WTC11 (cell line): Measurements from ENCODE around the gene RPS6KC1. TPM values are rescaled to one million over a fixed set of nuclear protein-coding genes. Genes with fewer than 3 reads are reported as not detected.

Experiments
- ATAC-seq: fragments of 200-7000 bp; cut with Tn5 transposase; 2 replicates; pipeline ENCODE4 v1.10.0; 2021; ENCODE audit warnings: mild to moderate bottlenecking, moderate library complexity
- CTCF ChIA-PET: fragments of 300-600 bp; sonication (Branson Sonifier 250); formaldehyde crosslinking; loops from one replicate; lab custom pipeline; 2021; ENCODE audit warnings: antibody characterized with exemption; lab: Charles Lee
- POLR2A ChIA-PET: fragments of 350-600 bp; sonication (Branson Sonifier 250); formaldehyde crosslinking; loops from one replicate; lab custom pipeline; 2021; ENCODE audit warnings: antibody characterized with exemption; lab: Charles Lee
- DNase-seq: peaks from one replicate; pipeline ENCODE4 v3.0.0; 2021; ENCODE audit warnings: low spot score
- H3K27ac Mint-ChIP-seq: 2 replicates; pipeline ENCODE4 v1.8.0; 2021; ENCODE audit warnings: mixed read lengths
- H3K27me3 Mint-ChIP-seq: 2 replicates; pipeline ENCODE4 v1.8.0; 2021; ENCODE audit warnings: low read depth, mild to moderate bottlenecking, moderate library complexity, mixed read lengths
- H3K36me3 Mint-ChIP-seq: 2 replicates; pipeline ENCODE4 v1.8.0; 2021; ENCODE audit warnings: mixed read lengths
- H3K4me1 Mint-ChIP-seq: 2 replicates; pipeline ENCODE4 v1.8.0; 2022; ENCODE audit warnings: mixed read lengths
- H3K4me3 Mint-ChIP-seq: 2 replicates; pipeline ENCODE4 v1.8.0; 2021; ENCODE audit warnings: mild to moderate bottlenecking, moderate library complexity, mixed read lengths
- H3K9me3 Mint-ChIP-seq: 2 replicates; pipeline ENCODE4 v1.8.0; 2021; ENCODE audit warnings: mixed read lengths
- CREB1 ChIP-seq: sonication (generic); formaldehyde crosslinking; IDR thresholded peaks from 2 replicates; pipeline ENCODE4 v1.8.0; 2023; ENCODE audit warnings: mild to moderate bottlenecking, missing genetic modification reagents
- ELF4 ChIP-seq: sonication (generic); formaldehyde crosslinking; IDR thresholded peaks from 2 replicates; pipeline ENCODE4 v1.8.1; 2022; ENCODE audit warnings: low read depth, mild to moderate bottlenecking, moderate library complexity, missing genetic modification reagents
- ESRRA ChIP-seq: sonication (generic); formaldehyde crosslinking; IDR thresholded peaks from 2 replicates; pipeline ENCODE4 v1.8.1; 2022; ENCODE audit warnings: mild to moderate bottlenecking, missing genetic modification reagents, borderline replicate concordance
- GABPB1 ChIP-seq: sonication (generic); formaldehyde crosslinking; IDR thresholded peaks from 2 replicates; pipeline ENCODE4 v1.8.1; 2023; ENCODE audit warnings: mild to moderate bottlenecking, missing genetic modification reagents
- MXD4 ChIP-seq: fragments of 250-450 bp; sonication (Bioruptor Pico); IDR thresholded peaks from 2 replicates; pipeline ENCODE4 v1.8.0; 2021; ENCODE audit warnings: mild to moderate bottlenecking, moderate library complexity, borderline replicate concordance
- NR2C2 ChIP-seq: sonication (generic); formaldehyde crosslinking; IDR thresholded peaks from 2 replicates; pipeline ENCODE4 v1.8.0; 2022; ENCODE audit warnings: mild to moderate bottlenecking, missing genetic modification reagents
- NR3C1 ChIP-seq: sonication (generic); formaldehyde crosslinking; conservative IDR thresholded peaks from 2 replicates; pipeline ENCODE4 v1.8.1; 2023; ENCODE audit warnings: low read depth, mild to moderate bottlenecking, missing genetic modification reagents
- RELA ChIP-seq: sonication (generic); formaldehyde crosslinking; IDR thresholded peaks from 2 replicates; pipeline ENCODE4 v1.8.1; 2022; ENCODE audit warnings: missing genetic modification reagents, mild to moderate bottlenecking, borderline replicate concordance
- RORB ChIP-seq: fragments of 250-450 bp; sonication (Bioruptor Pico); IDR thresholded peaks from 2 replicates; pipeline ENCODE4 v1.9.0; 2021; ENCODE audit warnings: mild to moderate bottlenecking
- SP1 ChIP-seq: sonication (generic); formaldehyde crosslinking; conservative IDR thresholded peaks from 2 replicates; pipeline ENCODE4 v1.8.1; 2022; ENCODE audit warnings: missing genetic modification reagents
- ZBTB21 ChIP-seq: sonication (generic); formaldehyde crosslinking; IDR thresholded peaks from 2 replicates; pipeline ENCODE4 v1.8.1; 2023; ENCODE audit warnings: mild to moderate bottlenecking, missing genetic modification reagents, borderline replicate concordance
- ZNF121 ChIP-seq: sonication (generic); formaldehyde crosslinking; IDR thresholded peaks from 2 replicates; pipeline ENCODE4 v1.8.0; 2023; ENCODE audit warnings: missing genetic modification reagents
- ZNF263 ChIP-seq: sonication (generic); formaldehyde crosslinking; IDR thresholded peaks from 2 replicates; pipeline ENCODE4 v1.8.1; 2022; ENCODE audit warnings: low read depth, mild to moderate bottlenecking, moderate library complexity, missing genetic modification reagents
- ZNF416 ChIP-seq: fragments of 250-450 bp; sonication (Bioruptor Pico); IDR thresholded peaks from 2 replicates; pipeline ENCODE4 v1.9.0; 2021; ENCODE audit warnings: mild to moderate bottlenecking, inconsistent platforms
- ZNF423 ChIP-seq: fragments of 250-450 bp; sonication (Bioruptor Pico); IDR thresholded peaks from 2 replicates; pipeline ENCODE4 v2.1.2; 2022; ENCODE audit warnings: mild to moderate bottlenecking, moderate library complexity
- total RNA-seq: library from RNA; stranded (reverse); gene quantifications from 3 replicates; pipeline ENCODE4 v1.2.3, GENCODE V29; 2021
- TF ChIP-seq, protein P1 (sequence below): sonication (generic); formaldehyde crosslinking; IDR thresholded peaks from 2 replicates; pipeline ENCODE4 v1.8.0; 2023; ENCODE audit warnings: missing genetic modification reagents
- TF ChIP-seq, protein P2 (sequence below): fragments of 250-450 bp; sonication (Bioruptor Pico); IDR thresholded peaks from 2 replicates; pipeline ENCODE4 v1.9.0; 2021; ENCODE audit warnings: moderate library complexity, mild to moderate bottlenecking, inconsistent platforms, borderline replicate concordance
- TF ChIP-seq, protein P3 (sequence below): fragments of 250-450 bp; sonication (Bioruptor Pico); IDR thresholded peaks from 2 replicates; pipeline ENCODE4 v1.9.0; 2021; ENCODE audit warnings: mild to moderate bottlenecking, borderline replicate concordance
- TF ChIP-seq, protein P4 (sequence below): fragments of 250-450 bp; sonication (Bioruptor Pico); IDR thresholded peaks from 2 replicates; pipeline ENCODE4 v2.1.2; 2022; ENCODE audit warnings: mild to moderate bottlenecking, moderate library complexity
- TF ChIP-seq, protein P5 (sequence below): fragments of 250-450 bp; sonication (Bioruptor Pico); conservative IDR thresholded peaks from 2 replicates; pipeline ENCODE4 v1.9.0; 2021; ENCODE audit warnings: mild to moderate bottlenecking
- TF ChIP-seq, protein P6 (sequence below): fragments of 250-450 bp; sonication (Bioruptor Pico); IDR thresholded peaks from 2 replicates; pipeline ENCODE4 v1.9.0; 2021; ENCODE audit warnings: mild to moderate bottlenecking
- TF ChIP-seq, protein P7 (sequence below): sonication (generic); formaldehyde crosslinking; IDR thresholded peaks from 2 replicates; pipeline ENCODE4 v1.8.1; 2023; ENCODE audit warnings: mild to moderate bottlenecking, missing genetic modification reagents, borderline replicate concordance
- TF ChIP-seq, protein P8 (sequence below): sonication (generic); formaldehyde crosslinking; conservative IDR thresholded peaks from 2 replicates; pipeline ENCODE4 v1.8.1; 2022; ENCODE audit warnings: mild to moderate bottlenecking, missing genetic modification reagents

The RPS6KC1 gene
- total RNA-seq, 1 experiment from 2014 or later = 17.4 TPM

DNA sequence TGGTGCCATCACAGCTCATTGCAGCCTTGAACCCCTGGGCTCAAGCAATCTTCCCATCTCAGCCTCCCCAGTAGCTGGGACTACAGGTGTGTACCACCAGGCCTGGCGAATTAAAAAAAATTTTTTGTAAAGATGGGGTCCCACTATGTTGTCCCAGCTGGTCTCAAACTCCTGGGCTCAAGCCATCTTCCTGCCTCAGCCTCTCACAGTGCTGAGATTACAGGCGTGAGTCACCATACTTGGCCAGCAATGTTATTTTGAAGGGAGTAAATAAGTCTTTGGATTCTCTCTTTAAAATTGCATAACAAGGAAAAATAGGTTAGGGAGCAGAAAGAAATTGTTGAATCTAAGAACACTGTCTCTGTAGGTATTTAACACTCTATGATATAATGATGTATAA is 111.3 kb downstream of the RPS6KC1 start:
- ChIA-PET CTCF (no interaction called here), POLR2A (no interaction called here)
- no peaks in the 10 kb centered on the region for H3K27me3 Mint-ChIP-seq
- no peaks in the 10 kb centered on the region for H3K4me1 Mint-ChIP-seq
- H3K9me3 Mint-ChIP-seq = peaks cover 7% of the 10 kb centered on the region
- no peak overlapping the region for H3K27ac Mint-ChIP-seq
- H3K36me3 Mint-ChIP-seq = peaks cover 6% of the 10 kb centered on the region
- DNase-seq = no peak
- H3K4me3 Mint-ChIP-seq = no peak overlapping the region
- no peak for TF ChIP-seq RELA (CRISPR knock-in tag)
- TF ChIP-seq ZNF121 = no peak
- TF ChIP-seq, protein P1, sequence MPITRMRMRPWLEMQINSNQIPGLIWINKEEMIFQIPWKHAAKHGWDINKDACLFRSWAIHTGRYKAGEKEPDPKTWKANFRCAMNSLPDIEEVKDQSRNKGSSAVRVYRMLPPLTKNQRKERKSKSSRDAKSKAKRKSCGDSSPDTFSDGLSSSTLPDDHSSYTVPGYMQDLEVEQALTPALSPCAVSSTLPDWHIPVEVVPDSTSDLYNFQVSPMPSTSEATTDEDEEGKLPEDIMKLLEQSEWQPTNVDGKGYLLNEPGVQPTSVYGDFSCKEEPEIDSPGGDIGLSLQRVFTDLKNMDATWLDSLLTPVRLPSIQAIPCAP (CRISPR knock-in tag) = no peak
- TF ChIP-seq, protein P2, sequence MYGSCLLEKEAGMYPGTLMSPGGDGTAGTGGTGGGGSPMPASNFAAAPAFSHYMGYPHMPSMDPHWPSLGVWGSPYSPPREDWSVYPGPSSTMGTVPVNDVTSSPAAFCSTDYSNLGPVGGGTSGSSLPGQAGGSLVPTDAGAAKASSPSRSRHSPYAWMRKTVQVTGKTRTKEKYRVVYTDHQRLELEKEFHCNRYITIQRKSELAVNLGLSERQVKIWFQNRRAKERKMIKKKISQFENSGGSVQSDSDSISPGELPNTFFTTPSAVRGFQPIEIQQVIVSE (CRISPR knock-in tag) = no peak
- TF ChIP-seq, protein P3, sequence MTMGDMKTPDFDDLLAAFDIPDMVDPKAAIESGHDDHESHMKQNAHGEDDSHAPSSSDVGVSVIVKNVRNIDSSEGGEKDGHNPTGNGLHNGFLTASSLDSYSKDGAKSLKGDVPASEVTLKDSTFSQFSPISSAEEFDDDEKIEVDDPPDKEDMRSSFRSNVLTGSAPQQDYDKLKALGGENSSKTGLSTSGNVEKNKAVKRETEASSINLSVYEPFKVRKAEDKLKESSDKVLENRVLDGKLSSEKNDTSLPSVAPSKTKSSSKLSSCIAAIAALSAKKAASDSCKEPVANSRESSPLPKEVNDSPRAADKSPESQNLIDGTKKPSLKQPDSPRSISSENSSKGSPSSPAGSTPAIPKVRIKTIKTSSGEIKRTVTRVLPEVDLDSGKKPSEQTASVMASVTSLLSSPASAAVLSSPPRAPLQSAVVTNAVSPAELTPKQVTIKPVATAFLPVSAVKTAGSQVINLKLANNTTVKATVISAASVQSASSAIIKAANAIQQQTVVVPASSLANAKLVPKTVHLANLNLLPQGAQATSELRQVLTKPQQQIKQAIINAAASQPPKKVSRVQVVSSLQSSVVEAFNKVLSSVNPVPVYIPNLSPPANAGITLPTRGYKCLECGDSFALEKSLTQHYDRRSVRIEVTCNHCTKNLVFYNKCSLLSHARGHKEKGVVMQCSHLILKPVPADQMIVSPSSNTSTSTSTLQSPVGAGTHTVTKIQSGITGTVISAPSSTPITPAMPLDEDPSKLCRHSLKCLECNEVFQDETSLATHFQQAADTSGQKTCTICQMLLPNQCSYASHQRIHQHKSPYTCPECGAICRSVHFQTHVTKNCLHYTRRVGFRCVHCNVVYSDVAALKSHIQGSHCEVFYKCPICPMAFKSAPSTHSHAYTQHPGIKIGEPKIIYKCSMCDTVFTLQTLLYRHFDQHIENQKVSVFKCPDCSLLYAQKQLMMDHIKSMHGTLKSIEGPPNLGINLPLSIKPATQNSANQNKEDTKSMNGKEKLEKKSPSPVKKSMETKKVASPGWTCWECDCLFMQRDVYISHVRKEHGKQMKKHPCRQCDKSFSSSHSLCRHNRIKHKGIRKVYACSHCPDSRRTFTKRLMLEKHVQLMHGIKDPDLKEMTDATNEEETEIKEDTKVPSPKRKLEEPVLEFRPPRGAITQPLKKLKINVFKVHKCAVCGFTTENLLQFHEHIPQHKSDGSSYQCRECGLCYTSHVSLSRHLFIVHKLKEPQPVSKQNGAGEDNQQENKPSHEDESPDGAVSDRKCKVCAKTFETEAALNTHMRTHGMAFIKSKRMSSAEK = no peak
- TF ChIP-seq, protein P4, sequence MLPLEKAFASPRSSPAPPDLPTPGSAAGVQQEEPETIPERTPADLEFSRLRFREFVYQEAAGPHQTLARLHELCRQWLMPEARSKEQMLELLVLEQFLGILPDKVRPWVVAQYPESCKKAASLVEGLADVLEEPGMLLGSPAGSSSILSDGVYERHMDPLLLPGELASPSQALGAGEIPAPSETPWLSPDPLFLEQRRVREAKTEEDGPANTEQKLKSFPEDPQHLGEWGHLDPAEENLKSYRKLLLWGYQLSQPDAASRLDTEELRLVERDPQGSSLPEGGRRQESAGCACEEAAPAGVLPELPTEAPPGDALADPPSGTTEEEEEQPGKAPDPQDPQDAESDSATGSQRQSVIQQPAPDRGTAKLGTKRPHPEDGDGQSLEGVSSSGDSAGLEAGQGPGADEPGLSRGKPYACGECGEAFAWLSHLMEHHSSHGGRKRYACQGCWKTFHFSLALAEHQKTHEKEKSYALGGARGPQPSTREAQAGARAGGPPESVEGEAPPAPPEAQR = no peak
- TF ChIP-seq NR2C2 (CRISPR knock-in tag) = no peak
- TF ChIP-seq RORB (CRISPR knock-in tag) = no peak
- TF ChIP-seq ZNF423 (CRISPR knock-in tag) = no peak
- no peak for TF ChIP-seq ZNF416 (CRISPR knock-in tag)
- TF ChIP-seq, protein P5, sequence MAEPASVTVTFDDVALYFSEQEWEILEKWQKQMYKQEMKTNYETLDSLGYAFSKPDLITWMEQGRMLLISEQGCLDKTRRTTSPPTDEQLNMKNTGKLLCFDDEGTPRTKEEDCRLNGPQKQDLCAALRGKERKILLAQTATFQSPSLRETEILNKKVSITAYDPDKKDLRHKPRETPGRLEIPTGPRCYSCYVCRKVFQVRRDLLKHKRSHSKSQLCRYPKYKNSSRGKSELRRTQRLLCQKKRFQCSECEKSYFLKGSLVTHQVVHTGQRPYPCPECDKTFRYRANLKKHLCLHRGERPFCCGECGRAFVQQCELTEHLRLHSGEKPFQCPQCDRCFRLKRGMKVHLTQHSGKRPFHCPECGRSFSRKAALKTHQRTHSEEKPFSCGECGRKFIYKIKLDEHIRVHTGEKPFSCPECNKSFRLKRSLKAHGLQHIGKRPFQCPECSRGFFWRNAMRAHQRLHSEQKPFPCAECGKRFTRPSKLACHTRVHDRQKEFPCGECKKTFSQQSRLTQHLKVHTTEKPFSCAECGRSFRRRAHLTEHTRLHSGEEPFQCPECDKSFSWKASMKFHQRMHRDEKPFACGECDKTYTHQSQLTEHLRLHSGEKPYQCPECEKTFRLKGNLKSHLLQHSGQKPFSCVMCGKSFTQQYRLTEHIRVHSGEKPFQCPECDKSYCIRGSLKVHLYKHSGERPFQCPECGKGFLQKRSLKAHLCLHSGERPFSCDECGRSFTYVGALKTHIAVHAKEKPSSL (CRISPR knock-in tag) = no peak
- TF ChIP-seq, protein P6, sequence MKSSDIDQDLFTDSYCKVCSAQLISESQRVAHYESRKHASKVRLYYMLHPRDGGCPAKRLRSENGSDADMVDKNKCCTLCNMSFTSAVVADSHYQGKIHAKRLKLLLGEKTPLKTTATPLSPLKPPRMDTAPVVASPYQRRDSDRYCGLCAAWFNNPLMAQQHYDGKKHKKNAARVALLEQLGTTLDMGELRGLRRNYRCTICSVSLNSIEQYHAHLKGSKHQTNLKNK = no peak
- no peak for TF ChIP-seq CREB1
- TF ChIP-seq ZBTB21 = no peak
- TF ChIP-seq NR3C1 (CRISPR knock-in tag) = no peak
- no peak for TF ChIP-seq ESRRA (CRISPR knock-in tag)
- no peak for TF ChIP-seq ELF4 (CRISPR knock-in tag)
- no peak for TF ChIP-seq SP1 (CRISPR knock-in tag)
- ATAC-seq = no peak

DNA sequence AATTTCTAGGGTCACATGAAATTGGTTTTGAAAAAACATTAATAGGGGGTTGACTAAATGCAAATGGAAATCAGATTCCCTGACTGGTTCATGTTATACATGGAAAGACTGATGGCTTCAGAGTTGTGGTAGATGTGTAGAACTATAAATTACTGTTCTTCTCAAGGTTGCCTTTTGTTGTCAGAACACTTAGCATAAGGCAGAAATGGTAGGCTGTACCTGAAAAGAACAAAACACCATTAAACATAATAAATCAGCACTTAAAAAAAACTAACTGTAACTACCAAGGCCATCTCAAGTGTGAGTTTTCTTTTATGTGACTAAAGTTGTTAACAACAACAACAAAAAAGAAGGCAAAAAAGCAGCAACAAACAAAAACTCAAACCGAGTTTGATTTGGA is 111.8 kb downstream of the RPS6KC1 start:
- Mint-ChIP-seq H3K4me1 (no peaks in the 10 kb centered on the region), H3K27ac (no peak overlapping the region), H3K4me3 (no peak overlapping the region), H3K9me3 (peaks cover 7% of the 10 kb centered on the region), H3K27me3 (no peaks in the 10 kb centered on the region), H3K36me3 (peaks cover 6% of the 10 kb centered on the region)
- ATAC-seq (no peak), DNase-seq (no peak)
- CTCF ChIA-PET = no interaction called here
- POLR2A ChIA-PET = no interaction called here
- TF ChIP-seq ZNF423 (CRISPR knock-in tag) = no peak
- TF ChIP-seq, protein P7, sequence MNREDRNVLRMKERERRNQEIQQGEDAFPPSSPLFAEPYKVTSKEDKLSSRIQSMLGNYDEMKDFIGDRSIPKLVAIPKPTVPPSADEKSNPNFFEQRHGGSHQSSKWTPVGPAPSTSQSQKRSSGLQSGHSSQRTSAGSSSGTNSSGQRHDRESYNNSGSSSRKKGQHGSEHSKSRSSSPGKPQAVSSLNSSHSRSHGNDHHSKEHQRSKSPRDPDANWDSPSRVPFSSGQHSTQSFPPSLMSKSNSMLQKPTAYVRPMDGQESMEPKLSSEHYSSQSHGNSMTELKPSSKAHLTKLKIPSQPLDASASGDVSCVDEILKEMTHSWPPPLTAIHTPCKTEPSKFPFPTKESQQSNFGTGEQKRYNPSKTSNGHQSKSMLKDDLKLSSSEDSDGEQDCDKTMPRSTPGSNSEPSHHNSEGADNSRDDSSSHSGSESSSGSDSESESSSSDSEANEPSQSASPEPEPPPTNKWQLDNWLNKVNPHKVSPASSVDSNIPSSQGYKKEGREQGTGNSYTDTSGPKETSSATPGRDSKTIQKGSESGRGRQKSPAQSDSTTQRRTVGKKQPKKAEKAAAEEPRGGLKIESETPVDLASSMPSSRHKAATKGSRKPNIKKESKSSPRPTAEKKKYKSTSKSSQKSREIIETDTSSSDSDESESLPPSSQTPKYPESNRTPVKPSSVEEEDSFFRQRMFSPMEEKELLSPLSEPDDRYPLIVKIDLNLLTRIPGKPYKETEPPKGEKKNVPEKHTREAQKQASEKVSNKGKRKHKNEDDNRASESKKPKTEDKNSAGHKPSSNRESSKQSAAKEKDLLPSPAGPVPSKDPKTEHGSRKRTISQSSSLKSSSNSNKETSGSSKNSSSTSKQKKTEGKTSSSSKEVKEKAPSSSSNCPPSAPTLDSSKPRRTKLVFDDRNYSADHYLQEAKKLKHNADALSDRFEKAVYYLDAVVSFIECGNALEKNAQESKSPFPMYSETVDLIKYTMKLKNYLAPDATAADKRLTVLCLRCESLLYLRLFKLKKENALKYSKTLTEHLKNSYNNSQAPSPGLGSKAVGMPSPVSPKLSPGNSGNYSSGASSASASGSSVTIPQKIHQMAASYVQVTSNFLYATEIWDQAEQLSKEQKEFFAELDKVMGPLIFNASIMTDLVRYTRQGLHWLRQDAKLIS = no peak
- TF ChIP-seq GABPB1 (CRISPR knock-in tag) = no peak
- no peak for TF ChIP-seq RORB (CRISPR knock-in tag)
- TF ChIP-seq, protein P8, sequence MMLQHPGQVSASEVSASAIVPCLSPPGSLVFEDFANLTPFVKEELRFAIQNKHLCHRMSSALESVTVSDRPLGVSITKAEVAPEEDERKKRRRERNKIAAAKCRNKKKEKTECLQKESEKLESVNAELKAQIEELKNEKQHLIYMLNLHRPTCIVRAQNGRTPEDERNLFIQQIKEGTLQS (CRISPR knock-in tag) = no peak
- TF ChIP-seq RELA (CRISPR knock-in tag) = no peak
- TF ChIP-seq MXD4 (CRISPR knock-in tag) = no peak
- no peak for TF ChIP-seq ZNF263 (CRISPR knock-in tag)
